HG03378 (cell line): ENCODE measurements around the gene BCKDHB.
A peak's percentile ranks its signal among the peaks of the same experiment; 100 is the strongest.
"Not testable (repeated sequence)": the region's sequence is repeated elsewhere in the genome, so short reads cannot be mapped to it uniquely, and the experiment has no call there.

Experiments
- ATAC-seq: cut with Tn5 transposase; IDR thresholded peaks from one replicate; pipeline ENCODE4 v1.9.1; 2021; ENCODE audit warnings: mild to moderate bottlenecking, moderate library complexity; ENCODE audit not compliant: unreplicated experiment

Gene BCKDHB

GRCh38 chr6:80203283-80203682 is 96.8 kb downstream of the BCKDHB start:
- ATAC-seq = no peak

- ATAC-seq = no peak
These were observed 98.9 kb downstream of the BCKDHB start for GRCh38 chr6:80205404-80205803.

- ATAC-seq = no peak
These were observed 100.3 kb downstream of the BCKDHB start for GRCh38 chr6:80206758-80207157.

- ATAC-seq = peak; percentile 68
These were observed 103.0 kb downstream of the BCKDHB start for GRCh38 chr6:80209430-80209829.

- ATAC-seq = no peak
These were observed 104.1 kb downstream of the BCKDHB start for GRCh38 chr6:80210618-80211017.

GRCh38 chr6:80211286-80211685 is 104.8 kb downstream of the BCKDHB start:
- ATAC-seq = peak; percentile 41

- ATAC-seq = not testable (repeated sequence)
These were observed 105.4 kb downstream of the BCKDHB start for GRCh38 chr6:80211890-80212289.

GRCh38 chr6:80214436-80215022 is 108.1 kb downstream of the BCKDHB start:
- ATAC-seq = peak; percentile 83

- no peak for ATAC-seq
These were observed 108.6 kb downstream of the BCKDHB start for GRCh38 chr6:80215063-80215462.

- ATAC-seq = no peak
These were observed 111.3 kb downstream of the BCKDHB start for GRCh38 chr6:80217794-80218193.

- ATAC-seq = no peak
These were observed 117.3 kb downstream of the BCKDHB start for GRCh38 chr6:80223743-80224212.

GRCh38 chr6:80226151-80226550 is 119.7 kb downstream of the BCKDHB start:
- ATAC-seq = no peak

- no peak for ATAC-seq
These were observed 120.2 kb downstream of the BCKDHB start for GRCh38 chr6:80226699-80227098.

- no peak for ATAC-seq
These were observed 121.2 kb downstream of the BCKDHB start for GRCh38 chr6:80227545-80228105.

GRCh38 chr6:80233262-80233661 is 126.8 kb downstream of the BCKDHB start:
- no peak for ATAC-seq

- ATAC-seq = no peak
These were observed 127.5 kb downstream of the BCKDHB start for GRCh38 chr6:80233958-80234357.

GRCh38 chr6:80234401-80234800 is 127.9 kb downstream of the BCKDHB start:
- ATAC-seq = no peak

GRCh38 chr6:80234908-80235307 is 128.4 kb downstream of the BCKDHB start:
- ATAC-seq = no peak

- no peak for ATAC-seq
These were observed 129.2 kb downstream of the BCKDHB start for GRCh38 chr6:80235647-80236046.

GRCh38 chr6:80238754-80239153 is 132.3 kb downstream of the BCKDHB start:
- ATAC-seq = not testable (repeated sequence)

- no peak for ATAC-seq
These were observed 138.6 kb downstream of the BCKDHB start for GRCh38 chr6:80245043-80245442.

GRCh38 chr6:80249897-80250296 is 143.4 kb downstream of the BCKDHB start:
- no peak for ATAC-seq
